Mesodermal cell (in vitro differentiated cells): ENCODE measurements around the gene ADSS1.
A peak's percentile ranks its signal among the peaks of the same experiment; 100 is the strongest.
"Not testable (repeated sequence)": the region's sequence is repeated elsewhere in the genome, so short reads cannot be mapped to it uniquely, and the experiment has no call there.

ENCODE experiments used
- H3K27ac ChIP-seq: 2 replicates; pipeline ENCODE4 v1.7.0; 2013; ENCODE audit warnings: mild to moderate bottlenecking, low read depth, low read length, moderate library complexity; ENCODE audit not compliant: severe bottlenecking
- H3K36me3 ChIP-seq: 2 replicates; pipeline ENCODE4 v1.7.1; 2013; ENCODE audit warnings: mild to moderate bottlenecking, low read length, moderate library complexity; ENCODE audit not compliant: control insufficient read depth, insufficient read depth
- H3K4me1 ChIP-seq: one replicate; pipeline ENCODE4 v1.7.1; 2013; ENCODE audit warnings: mild to moderate bottlenecking, low read length; ENCODE audit not compliant: insufficient read depth, control insufficient read depth, poor library complexity, severe bottlenecking
- H3K4me3 ChIP-seq: 2 replicates; pipeline ENCODE4 v1.7.0; 2013; ENCODE audit warnings: low read length, control low read depth, mild to moderate bottlenecking; ENCODE audit not compliant: insufficient read depth, poor library complexity, severe bottlenecking; ENCODE audit errors: extremely low read depth
- H3K9me3 ChIP-seq: 2 replicates; pipeline ENCODE4 v1.7.1; 2013; ENCODE audit warnings: mild to moderate bottlenecking, low read length, moderate library complexity; ENCODE audit not compliant: control insufficient read depth
- WGBS, 2 experiments: methylation state at CpG; one replicate each; pipeline ENCODE4 v1.1.5; 2013; ENCODE audit warnings: missing lambda C conversion rate in 2 of 2; ENCODE audit not compliant: insufficient coverage in 2 of 2; 5-methylcytosine and 5-hydroxymethylcytosine counted together

Gene ADSS1

GRCh38 chr14:104746934-104747481, 23.0 kb downstream of the ADSS1 start:
- Histone ChIP-seq H3K4me1 (peaks cover 27% of the 10 kb centered on the region), H3K9me3 (peaks cover 5% of the 10 kb centered on the region), H3K36me3 (no peaks in the 10 kb centered on the region), H3K4me3 (no peak overlapping the region), H3K27ac (no peak overlapping the region)
- WGBS, 2 experiments, result 93 to 99% methylated on average over 4 to 7 of the region's 7 CpGs

GRCh38 chr14:104747876-104748275, 23.8 kb downstream of the ADSS1 start:
- no peak overlapping the region for H3K27ac ChIP-seq
- peaks cover 5% of the 10 kb centered on the region for H3K9me3 ChIP-seq
- 81 to 90% methylated on average over 8 of the region's 9 CpGs for WGBS, 2 experiments
- H3K4me1 ChIP-seq, result peaks cover 19% of the 10 kb centered on the region
- H3K36me3 ChIP-seq, result no peaks in the 10 kb centered on the region
- H3K4me3 ChIP-seq, result no peak overlapping the region

- WGBS, 2 experiments, result 35 to 62% methylated on average over 6 to 11 of the region's 11 CpGs
- peaks cover 5% of the 10 kb centered on the region for H3K9me3 ChIP-seq
- H3K27ac ChIP-seq, result no peak overlapping the region
- H3K4me1 ChIP-seq, result peaks cover 18% of the 10 kb centered on the region
- H3K36me3 ChIP-seq, result no peaks in the 10 kb centered on the region
- H3K4me3 ChIP-seq, result no peak overlapping the region
Measured at GRCh38 chr14:104749111-104749649, 25.2 kb downstream of the ADSS1 start.

- Histone ChIP-seq H3K9me3 (peaks cover 5% of the 10 kb centered on the region), H3K27ac (no peak overlapping the region), H3K4me1 (peaks cover 24% of the 10 kb centered on the region), H3K36me3 (peaks cover 7% of the 10 kb centered on the region), H3K4me3 (no peak overlapping the region)
- 84 to 87% methylated on average over 11 to 12 of the region's 12 CpGs for WGBS, 2 experiments
Measured at GRCh38 chr14:104750056-104750752, 26.2 kb downstream of the ADSS1 start.

- not testable (repeated sequence) for H3K9me3 ChIP-seq, H3K4me3 ChIP-seq, H3K27ac ChIP-seq
- Histone ChIP-seq H3K36me3 (peaks cover 12% of the 10 kb centered on the region), H3K4me1 (peaks cover 24% of the 10 kb centered on the region)
- WGBS, 2 experiments, result 93 to 100% methylated on average over 4 to 5 of the region's 5 CpGs
Measured at GRCh38 chr14:104750753-104751057, 26.7 kb downstream of the ADSS1 start.

- Histone ChIP-seq H3K36me3 (peaks cover 23% of the 10 kb centered on the region), H3K4me3 (peak overlapping the region; percentile 81), H3K9me3 (peaks cover 5% of the 10 kb centered on the region), H3K27ac (peak overlapping the region; percentile 75), H3K4me1 (peaks cover 24% of the 10 kb centered on the region)
- 92 to 93% methylated on average over 68 to 84 of the region's 90 CpGs for WGBS, 2 experiments
Measured at GRCh38 chr14:104751539-104752422, 27.8 kb downstream of the ADSS1 start.

- Histone ChIP-seq H3K27ac (peak overlapping the region; percentile 75), H3K36me3 (peaks cover 29% of the 10 kb centered on the region), H3K4me3 (peak overlapping the region; percentile 81), H3K9me3 (peaks cover 5% of the 10 kb centered on the region), H3K4me1 (peaks cover 24% of the 10 kb centered on the region)
- 11% methylated on average over 21 of the region's 21 CpGs for WGBS, 2 experiments
Measured at GRCh38 chr14:104752423-104752734, 28.4 kb downstream of the ADSS1 start.

GRCh38 chr14:104752735-104753527, 28.9 kb downstream of the ADSS1 start, which contains the start of gene SIVA1:
TSS of gene SIVA1 (plus strand) at chr14:104753147. CDS start at chr14:104753202, 55 bp downstream.
- WGBS, 2 experiments, result 0% methylated on average over 66 to 84 of the region's 95 CpGs
- Histone ChIP-seq H3K4me1 (peaks cover 23% of the 10 kb centered on the region), H3K36me3 (peaks cover 34% of the 10 kb centered on the region), H3K4me3 (peak within 1 kb of the TSS; percentile 81), H3K27ac (peak within 1 kb of the TSS; percentile 95), H3K9me3 (peaks cover 5% of the 10 kb centered on the region)

GRCh38 chr14:104753528-104754212, 29.6 kb downstream of the ADSS1 start:
- Histone ChIP-seq H3K4me1 (peaks cover 17% of the 10 kb centered on the region), H3K4me3 (peak overlapping the region; percentile 81), H3K9me3 (peaks cover 5% of the 10 kb centered on the region), H3K27ac (peak overlapping the region; percentile 95), H3K36me3 (peaks cover 42% of the 10 kb centered on the region)
- WGBS, 2 experiments, result 3% methylated on average over 26 to 30 of the region's 30 CpGs
